OCI-LY1 (cell line): ENCODE measurements around the gene GUCA1A.
"Not testable (repeated sequence)": the region's sequence is repeated elsewhere in the genome, so short reads cannot be mapped to it uniquely, and the experiment has no call there.

ENCODE experiments used
- H2AFZ ChIP-seq: fragments of 200-600 bp; sonication (generic), shearing (Covaris generic); 2 replicates; pipeline ENCODE4 v1.6.0; 2014; ENCODE audit warnings: antibody characterized with exemption, mild to moderate bottlenecking, low read length
- H3F3A ChIP-seq: fragments of 200-600 bp; sonication (generic), shearing (Covaris generic); 2 replicates; pipeline ENCODE4 v1.6.0; 2014; ENCODE audit warnings: mild to moderate bottlenecking, antibody characterized with exemption, low read length, moderate library complexity; ENCODE audit not compliant: insufficient read depth
- H3K27ac ChIP-seq: fragments of 200-600 bp; sonication (generic); 2 replicates; pipeline ENCODE4 v1.5.1; 2014; ENCODE audit warnings: low read length, mixed run types, mild to moderate bottlenecking, low read depth; ENCODE audit not compliant: poor library complexity, severe bottlenecking
- H3K27me3 ChIP-seq: fragments of 200-600 bp; sonication (generic); 2 replicates; pipeline ENCODE4 v1.6.0; 2014; ENCODE audit warnings: antibody characterized with exemption, mild to moderate bottlenecking, low read length, moderate library complexity; ENCODE audit not compliant: insufficient read depth
- H3K36me3 ChIP-seq: fragments of 200-600 bp; sonication (generic); 2 replicates; pipeline ENCODE4 v1.6.1; 2014; ENCODE audit warnings: mild to moderate bottlenecking, antibody characterized with exemption, low read length, moderate library complexity, mixed read lengths; ENCODE audit not compliant: insufficient read depth
- H3K4me1 ChIP-seq: fragments of 200-600 bp; sonication (generic); 2 replicates; pipeline ENCODE4 v1.5.1; 2014; ENCODE audit warnings: mild to moderate bottlenecking, low read length, moderate library complexity; ENCODE audit not compliant: insufficient read depth, severe bottlenecking
- H3K4me2 ChIP-seq: fragments of 200-600 bp; sonication (generic), shearing (Covaris generic); 2 replicates; pipeline ENCODE4 v1.6.1; 2014; ENCODE audit warnings: low read length
- H3K4me3 ChIP-seq: fragments of 200-600 bp; sonication (generic); 2 replicates; pipeline ENCODE4 v1.5.1; 2014; ENCODE audit warnings: low read length, low read depth, mild to moderate bottlenecking, mixed read lengths; ENCODE audit not compliant: poor library complexity, severe bottlenecking
- H3K79me2 ChIP-seq: fragments of 200-600 bp; shearing (Covaris generic); 2 replicates; pipeline ENCODE4 v1.6.1; 2016; ENCODE audit warnings: mixed run types, low read length, mixed read lengths; ENCODE audit not compliant: insufficient read depth
- H3K9ac ChIP-seq: fragments of 200-600 bp; sonication (generic), shearing (Covaris generic); 2 replicates; pipeline ENCODE4 v1.6.1; 2014; ENCODE audit warnings: mild to moderate bottlenecking, low read length, mixed read lengths
- H3K9me2 ChIP-seq: fragments of 200-600 bp; sonication (generic), shearing (Covaris generic); 2 replicates; pipeline ENCODE4 v1.6.1; 2014; ENCODE audit warnings: low read depth, mild to moderate bottlenecking, low read length, mixed read lengths
- H3K9me3 ChIP-seq: fragments of 200-600 bp; shearing (Covaris generic); 2 replicates; pipeline ENCODE4 v1.6.1; 2014; ENCODE audit warnings: low read length, mixed read lengths
- H4K20me1 ChIP-seq: fragments of 200-600 bp; sonication (generic), shearing (Covaris generic); 2 replicates; pipeline ENCODE4 v1.6.0; 2016; ENCODE audit warnings: mild to moderate bottlenecking, low read length; ENCODE audit not compliant: insufficient read depth
- CTCF ChIP-seq: fragments of 200-600 bp; sonication (generic), shearing (Covaris generic); IDR thresholded peaks from 2 replicates; pipeline ENCODE4 v1.5.1; 2017; ENCODE audit warnings: mild to moderate bottlenecking, antibody characterized with exemption, low read length, moderate library complexity, mixed read lengths
- EZH2 ChIP-seq: fragments of 200-600 bp; sonication (generic), shearing (Covaris generic); IDR thresholded peaks from 2 replicates; pipeline ENCODE4 v1.8.0; 2017; ENCODE audit warnings: borderline replicate concordance, mixed run types, mild to moderate bottlenecking, antibody characterized with exemption, low read length, moderate library complexity, mixed read lengths

GUCA1A gene

DNA sequence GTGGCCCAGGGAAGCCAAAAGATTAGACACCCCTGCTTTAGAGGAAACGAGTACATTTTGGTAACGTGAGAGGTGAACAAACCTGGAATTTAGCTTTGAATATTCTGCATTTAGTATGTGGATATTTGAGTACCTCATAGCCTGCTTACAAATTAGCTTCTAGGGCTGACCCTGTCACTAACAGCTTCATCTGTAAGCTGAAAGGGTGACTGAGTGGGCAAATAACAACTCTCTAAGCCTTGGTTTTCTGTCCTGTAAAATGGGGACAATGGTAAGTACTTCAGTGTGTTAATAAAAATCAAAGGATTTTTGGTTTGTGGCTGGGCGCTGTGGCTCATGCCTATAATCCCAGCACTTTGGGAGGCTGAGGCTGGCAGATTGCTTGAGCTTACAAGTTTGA is 30.0 kb downstream of the GUCA1A start:
- no peak for TF ChIP-seq EZH2
- TF ChIP-seq CTCF = no peak
- Histone ChIP-seq H3K36me3 (peaks cover 43% of the 10 kb centered on the region), H3K79me2 (no peaks in the 10 kb centered on the region), H3K27me3 (no peaks in the 10 kb centered on the region), H3K9ac (no peak overlapping the region), H3K4me2 (no peak overlapping the region), H2AFZ (no peak overlapping the region), H3K4me3 (no peak overlapping the region), H3K9me2 (no peaks in the 10 kb centered on the region), H4K20me1 (no peaks in the 10 kb centered on the region), H3F3A (no peaks in the 10 kb centered on the region), H3K4me1 (no peaks in the 10 kb centered on the region), H3K9me3 (no peaks in the 10 kb centered on the region), H3K27ac (no peak overlapping the region)

- H3K4me2 ChIP-seq = no peak overlapping the region
- no peaks in the 10 kb centered on the region for H3K4me1 ChIP-seq
- TF ChIP-seq EZH2 (no peak), CTCF (no peak)
- no peaks in the 10 kb centered on the region for H3F3A ChIP-seq
- no peaks in the 10 kb centered on the region for H3K9me2 ChIP-seq
- H3K79me2 ChIP-seq = no peaks in the 10 kb centered on the region
- H3K4me3 ChIP-seq = no peak overlapping the region
- no peak overlapping the region for H3K9ac ChIP-seq
- no peak overlapping the region for H3K27ac ChIP-seq
- no peaks in the 10 kb centered on the region for H3K27me3 ChIP-seq
- peaks cover 59% of the 10 kb centered on the region for H3K36me3 ChIP-seq
- H3K9me3 ChIP-seq = no peaks in the 10 kb centered on the region
- H2AFZ ChIP-seq = no peak overlapping the region
- H4K20me1 ChIP-seq = no peaks in the 10 kb centered on the region
Observed at GRCh38 chr6:42204768-42205282, 31.7 kb downstream of the GUCA1A start.

DNA sequence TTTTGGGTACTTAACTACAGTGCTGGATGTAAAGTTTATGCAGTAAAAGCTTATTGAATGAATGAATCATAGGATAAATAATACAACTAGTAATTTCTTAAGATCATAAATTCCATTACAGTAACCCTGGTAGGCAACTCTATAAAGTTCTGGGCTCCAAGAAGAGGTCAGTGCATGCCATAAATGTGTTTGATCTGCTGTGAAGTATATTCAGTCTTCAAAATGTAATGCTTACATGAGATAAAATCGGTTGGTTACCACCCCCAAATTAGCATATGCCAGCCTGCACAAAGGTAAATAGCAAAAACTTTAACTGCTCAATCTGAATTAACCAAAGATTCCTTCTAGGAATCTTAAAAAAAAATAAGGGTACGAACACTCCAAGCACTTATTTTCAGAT is 34.4 kb downstream of the GUCA1A start:
- H3K4me2 ChIP-seq = not testable (repeated sequence)
- H3K36me3 ChIP-seq = peaks cover 71% of the 10 kb centered on the region

DNA sequence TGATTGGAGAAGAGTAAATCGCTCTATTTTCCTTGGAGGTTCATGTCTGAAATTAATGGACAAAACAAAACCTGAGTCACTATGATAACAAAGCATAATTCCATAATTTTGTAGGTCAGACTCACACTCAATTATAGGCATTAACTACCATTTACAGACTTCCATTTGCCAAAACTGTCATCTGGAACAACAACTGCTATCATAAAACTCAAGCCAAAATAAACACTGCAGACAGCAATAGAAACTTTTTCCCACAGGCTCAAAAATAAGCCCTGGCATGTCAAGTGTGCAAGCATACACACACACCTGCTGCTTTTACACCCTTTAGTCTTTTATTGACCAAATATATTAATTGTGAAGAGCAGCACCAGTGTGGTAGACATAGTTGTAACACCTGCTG is 37.4 kb downstream of the GUCA1A start:
- TF ChIP-seq CTCF (no peak), EZH2 (no peak)
- H3K36me3 ChIP-seq = peaks cover 72% of the 10 kb centered on the region

More for the DNA sequence above, 34.4 kb downstream of the GUCA1A start:
- H3K4me3 ChIP-seq, H3K4me1 ChIP-seq, H3K79me2 ChIP-seq, H3K27ac ChIP-seq, H3K9me3 ChIP-seq, H3K27me3 ChIP-seq, H4K20me1 ChIP-seq, H2AFZ ChIP-seq, H3F3A ChIP-seq, H3K9me2 ChIP-seq, H3K9ac ChIP-seq: not testable (repeated sequence)

More for the DNA sequence above, 37.4 kb downstream of the GUCA1A start:
- Histone ChIP-seq H3K9me3 (no peaks in the 10 kb centered on the region), H3K79me2 (no peaks in the 10 kb centered on the region), H3K27ac (no peak overlapping the region), H3K9ac (no peak overlapping the region), H2AFZ (no peak overlapping the region), H3K9me2 (no peaks in the 10 kb centered on the region), H3K4me2 (no peak overlapping the region), H3F3A (no peaks in the 10 kb centered on the region), H3K4me3 (no peak overlapping the region), H3K27me3 (no peaks in the 10 kb centered on the region), H4K20me1 (no peaks in the 10 kb centered on the region), H3K4me1 (peaks cover 3% of the 10 kb centered on the region)
